ENCODE data around the gene RFX1.

GRCh38 chr19:13958043-13958442 is 48.1 kb downstream of the RFX1 start:
- TF ChIP-seq CTCF (IDR thresholded peaks at IDR 0.05), result no peak
- no peak for TF ChIP-seq POLR2A (IDR thresholded peaks at IDR 0.05)
